Type B pancreatic cell (in vitro differentiated cells): Measurements from ENCODE around the gene ARHGAP23. TPM values are rescaled to one million over a fixed set of nuclear protein-coding genes. Genes with fewer than 3 reads are reported as not detected.

Experiments
- DNase-seq: peaks from one replicate; pipeline ENCODE4 v3.0.0; 2021; ENCODE audit warnings: mixed read lengths; ENCODE audit not compliant: unreplicated experiment; ENCODE audit errors: extremely low spot score
- H3K27ac Mint-ChIP-seq: 2 replicates; pipeline ENCODE4 v1.8.0; 2021; ENCODE audit warnings: mild to moderate bottlenecking, mixed read lengths
- H3K27me3 Mint-ChIP-seq: 2 replicates; pipeline ENCODE4 v1.8.0; 2021; ENCODE audit warnings: mixed read lengths
- H3K36me3 Mint-ChIP-seq: 2 replicates; pipeline ENCODE4 v1.8.0; 2021; ENCODE audit warnings: mixed read lengths
- H3K4me1 Mint-ChIP-seq: one replicate; pipeline ENCODE4 v1.8.0; 2021; ENCODE audit warnings: mixed read lengths; ENCODE audit not compliant: unreplicated experiment
- H3K4me3 Mint-ChIP-seq: 2 replicates; pipeline ENCODE4 v1.8.0; 2021; ENCODE audit warnings: mild to moderate bottlenecking, mixed read lengths
- H3K9me3 Mint-ChIP-seq: 2 replicates; pipeline ENCODE4 v1.8.0; 2021; ENCODE audit warnings: mixed read lengths
- CTCF ChIP-seq: fragments of 200-600 bp; sonication (generic); conservative IDR thresholded peaks from 2 replicates; pipeline ENCODE4 v1.5.0; 2021; ENCODE audit warnings: antibody characterized with exemption, mild to moderate bottlenecking
- total RNA-seq: library from RNA; stranded (reverse); gene quantifications from 2 replicates; pipeline ENCODE4 v1.2.1, GENCODE V29; 2021; ENCODE audit warnings: low replicate concordance

Gene ARHGAP23
- total RNA-seq, 1 donor from 2014 or later: 114 TPM

- Mint-ChIP-seq H3K27me3 (peaks cover 19% of the 10 kb centered on the region), H3K4me3 (no peak overlapping the region)
- no peak for TF ChIP-seq CTCF
Measured at GRCh38 chr17:38536661-38537060, 108.4 kb downstream of the ARHGAP23 start.

GRCh38 chr17:38538906-38539305 lies 110.6 kb downstream of the ARHGAP23 start:
- peaks cover 12% of the 10 kb centered on the region for H3K4me1 Mint-ChIP-seq
- TF ChIP-seq CTCF: no peak
- DNase-seq: no peak
- H3K27me3 Mint-ChIP-seq: peaks cover 13% of the 10 kb centered on the region
- no peaks in the 10 kb centered on the region for H3K36me3 Mint-ChIP-seq
- no peak overlapping the region for H3K4me3 Mint-ChIP-seq
- H3K9me3 Mint-ChIP-seq: no peaks in the 10 kb centered on the region
- no peak overlapping the region for H3K27ac Mint-ChIP-seq

More at GRCh38 chr17:38536661-38537060, 108.4 kb downstream of the ARHGAP23 start:
- Mint-ChIP-seq H3K9me3 (no peaks in the 10 kb centered on the region), H3K36me3 (no peaks in the 10 kb centered on the region), H3K27ac (no peak overlapping the region), H3K4me1 (peaks cover 19% of the 10 kb centered on the region)
- no peak for DNase-seq

- no peak overlapping the region for H3K4me3 Mint-ChIP-seq
- no peak overlapping the region for H3K27ac Mint-ChIP-seq
- no peak for TF ChIP-seq CTCF
- no peak for DNase-seq
- H3K9me3 Mint-ChIP-seq: no peaks in the 10 kb centered on the region
- H3K4me1 Mint-ChIP-seq: peaks cover 12% of the 10 kb centered on the region
- peaks cover 10% of the 10 kb centered on the region for H3K27me3 Mint-ChIP-seq
- H3K36me3 Mint-ChIP-seq: no peaks in the 10 kb centered on the region
Measured at GRCh38 chr17:38539386-38539785, 111.1 kb downstream of the ARHGAP23 start.

- Mint-ChIP-seq H3K4me1 (peaks cover 9% of the 10 kb centered on the region), H3K4me3 (no peak overlapping the region)
Measured at GRCh38 chr17:38540514-38541045, 112.3 kb downstream of the ARHGAP23 start.

GRCh38 chr17:38541281-38541680 lies 113.0 kb downstream of the ARHGAP23 start:
- Mint-ChIP-seq H3K9me3 (no peaks in the 10 kb centered on the region), H3K4me3 (no peak overlapping the region), H3K36me3 (no peaks in the 10 kb centered on the region), H3K27me3 (no peaks in the 10 kb centered on the region), H3K4me1 (peaks cover 2% of the 10 kb centered on the region), H3K27ac (no peak overlapping the region)
- no peak for TF ChIP-seq CTCF
- no peak for DNase-seq

More at GRCh38 chr17:38540514-38541045, 112.3 kb downstream of the ARHGAP23 start:
- Mint-ChIP-seq H3K36me3 (no peaks in the 10 kb centered on the region), H3K27me3 (peaks cover 6% of the 10 kb centered on the region), H3K9me3 (no peaks in the 10 kb centered on the region), H3K27ac (no peak overlapping the region)
- no peak for TF ChIP-seq CTCF
- no peak for DNase-seq

- no peak for TF ChIP-seq CTCF
- DNase-seq: no peak
- Mint-ChIP-seq H3K27ac (no peak overlapping the region), H3K9me3 (no peaks in the 10 kb centered on the region), H3K27me3 (no peaks in the 10 kb centered on the region), H3K36me3 (no peaks in the 10 kb centered on the region), H3K4me1 (peaks cover 3% of the 10 kb centered on the region), H3K4me3 (no peak overlapping the region)
Measured at GRCh38 chr17:38542286-38542685, 114.0 kb downstream of the ARHGAP23 start.
